HUES6 (cell line): ENCODE data around the gene MYOD1.

ENCODE experiments used
- H3K27ac ChIP-seq: 2 replicates; pipeline ENCODE4 v1.7.0; 2013; ENCODE audit warnings: low read depth, mild to moderate bottlenecking, low read length, inconsistent platforms
- H3K27me3 ChIP-seq: 2 replicates; pipeline ENCODE4 v1.6.1; 2013; ENCODE audit warnings: low read length; ENCODE audit not compliant: control insufficient read depth, insufficient read depth
- H3K36me3 ChIP-seq: 2 replicates; pipeline ENCODE4 v1.6.1; 2013; ENCODE audit warnings: low read length; ENCODE audit not compliant: control insufficient read depth, insufficient read depth
- H3K4me1 ChIP-seq: 2 replicates; pipeline ENCODE4 v1.6.1; 2013; ENCODE audit warnings: low read length; ENCODE audit not compliant: control insufficient read depth, insufficient read depth
- H3K4me3 ChIP-seq: 2 replicates; pipeline ENCODE4 v1.5.1; 2013; ENCODE audit warnings: low read depth, low read length
- H3K9ac ChIP-seq: one replicate; pipeline ENCODE4 v1.6.1; 2013; ENCODE audit warnings: mild to moderate bottlenecking, low read length
- H3K9me3 ChIP-seq: 2 replicates; pipeline ENCODE4 v1.6.1; 2013; ENCODE audit warnings: low read depth, low read length; ENCODE audit not compliant: control insufficient read depth, insufficient read depth

The MYOD1 gene

DNA sequence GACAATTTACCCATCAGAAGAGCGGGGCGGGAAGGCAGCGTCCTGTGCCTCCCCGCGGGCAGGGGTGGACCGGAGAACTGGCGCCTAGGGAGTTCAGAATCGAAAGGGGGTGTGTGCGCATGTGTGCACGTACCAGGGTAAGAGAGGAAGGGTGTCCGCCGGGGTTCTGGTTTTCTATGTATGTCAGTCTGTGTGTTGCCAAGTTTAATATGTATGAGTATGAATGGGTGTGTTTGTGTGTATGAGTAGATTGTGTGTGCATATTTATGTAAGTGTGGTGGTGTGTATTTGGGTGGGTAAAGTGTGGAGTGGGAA, 17.2 kb downstream of the MYOD1 start:
- H3K9me3 ChIP-seq = no peaks in the 10 kb centered on the region
- H3K4me3 ChIP-seq = no peak overlapping the region
- H3K36me3 ChIP-seq = no peaks in the 10 kb centered on the region
- peaks cover 92% of the 10 kb centered on the region for H3K27me3 ChIP-seq
- peaks cover 10% of the 10 kb centered on the region for H3K4me1 ChIP-seq
- H3K9ac ChIP-seq = no peak overlapping the region
- H3K27ac ChIP-seq = no peak overlapping the region

DNA sequence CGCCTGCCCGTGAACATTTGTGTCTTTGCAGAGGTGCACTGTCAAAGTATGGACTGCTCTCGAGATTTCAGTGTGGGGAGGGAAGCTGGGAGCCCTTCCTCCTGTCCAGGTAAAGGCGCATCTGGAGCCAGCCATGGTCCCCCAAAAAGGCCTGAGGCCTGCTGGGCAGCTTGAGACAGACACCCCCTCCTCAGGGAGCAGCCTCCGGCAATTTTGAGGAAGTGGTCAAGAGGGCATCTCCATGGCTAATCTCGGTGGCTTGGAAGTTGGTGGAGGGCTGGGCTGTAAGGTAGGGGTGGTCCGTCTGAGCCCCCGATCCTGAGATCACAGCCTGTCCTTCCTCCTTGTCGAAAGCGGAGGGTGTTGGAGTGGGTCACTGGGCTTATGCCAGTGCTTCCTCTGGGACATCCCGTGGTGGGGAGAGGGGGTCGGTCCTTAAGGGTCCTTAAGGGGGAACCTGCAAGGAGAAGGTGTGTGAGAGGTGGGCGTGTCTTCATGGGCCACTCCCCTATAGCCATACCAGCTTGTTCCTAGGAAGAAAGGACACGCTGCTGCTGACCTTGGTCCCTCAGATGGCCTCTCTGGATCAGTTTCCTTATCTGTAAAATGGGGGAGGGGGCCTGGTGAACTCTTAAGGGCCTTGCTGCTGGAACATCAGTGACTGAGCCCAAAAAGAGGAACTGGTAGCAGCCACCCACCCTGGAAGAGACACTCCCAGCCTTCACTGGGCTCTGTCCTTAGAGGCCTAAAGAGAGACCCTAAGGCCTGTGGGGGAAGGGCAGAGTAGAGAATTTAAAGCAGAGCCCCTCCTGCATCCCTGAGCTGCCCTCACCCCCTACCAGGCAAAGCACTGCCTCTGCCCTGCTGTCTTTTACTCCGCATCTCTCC, 17.8 kb downstream of the MYOD1 start:
- peaks cover 10% of the 10 kb centered on the region for H3K4me1 ChIP-seq
- H3K9ac ChIP-seq = no peak overlapping the region
- H3K27me3 ChIP-seq = peaks cover 86% of the 10 kb centered on the region
- H3K27ac ChIP-seq = no peak overlapping the region
- no peaks in the 10 kb centered on the region for H3K9me3 ChIP-seq
- H3K4me3 ChIP-seq = no peak overlapping the region
- no peaks in the 10 kb centered on the region for H3K36me3 ChIP-seq

DNA sequence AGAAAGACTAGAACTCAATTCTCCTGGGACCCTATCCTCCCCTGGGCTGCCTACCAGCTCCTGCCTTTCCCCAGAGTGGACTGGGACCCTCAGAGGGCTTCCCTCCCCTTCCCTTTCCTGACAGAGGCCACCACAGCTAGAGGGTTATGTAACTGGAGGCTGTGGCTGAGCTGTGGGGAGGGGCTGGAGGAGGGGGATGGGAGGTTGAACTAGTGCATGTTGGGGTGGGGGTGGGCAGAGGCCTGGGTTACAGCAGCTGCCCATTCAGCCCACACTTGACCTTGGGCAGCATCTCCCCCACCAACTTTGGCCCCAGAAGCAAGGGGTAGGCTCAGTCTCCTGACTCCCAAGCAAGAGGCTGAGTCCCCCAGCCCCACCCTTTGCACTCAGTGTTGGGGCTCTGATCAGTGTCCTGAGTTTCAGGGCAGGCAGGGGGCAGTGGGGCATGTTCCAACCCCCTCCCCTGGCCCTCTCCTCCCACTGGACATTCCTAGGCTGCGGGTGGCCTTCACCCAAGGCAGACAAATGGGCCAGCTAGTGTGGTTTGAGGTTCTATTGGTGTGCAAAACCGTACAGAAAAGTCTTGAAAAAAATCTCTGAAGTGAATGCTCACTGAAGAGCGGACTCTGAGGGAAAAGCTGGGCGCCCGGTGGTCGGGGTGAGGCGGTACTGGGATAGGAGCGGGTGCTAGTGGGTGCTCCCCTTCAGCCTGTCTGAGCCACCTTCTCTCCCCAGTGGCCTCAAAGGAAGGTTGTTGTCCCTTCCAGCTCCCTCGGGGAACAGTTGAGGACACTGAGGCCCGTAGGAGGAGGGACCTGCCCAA, 19.0 kb downstream of the MYOD1 start:
- Histone ChIP-seq H3K27me3 (peaks cover 77% of the 10 kb centered on the region), H3K4me3 (no peak overlapping the region), H3K9ac (no peak overlapping the region), H3K4me1 (peaks cover 10% of the 10 kb centered on the region), H3K9me3 (no peaks in the 10 kb centered on the region), H3K36me3 (no peaks in the 10 kb centered on the region), H3K27ac (no peak overlapping the region)

DNA sequence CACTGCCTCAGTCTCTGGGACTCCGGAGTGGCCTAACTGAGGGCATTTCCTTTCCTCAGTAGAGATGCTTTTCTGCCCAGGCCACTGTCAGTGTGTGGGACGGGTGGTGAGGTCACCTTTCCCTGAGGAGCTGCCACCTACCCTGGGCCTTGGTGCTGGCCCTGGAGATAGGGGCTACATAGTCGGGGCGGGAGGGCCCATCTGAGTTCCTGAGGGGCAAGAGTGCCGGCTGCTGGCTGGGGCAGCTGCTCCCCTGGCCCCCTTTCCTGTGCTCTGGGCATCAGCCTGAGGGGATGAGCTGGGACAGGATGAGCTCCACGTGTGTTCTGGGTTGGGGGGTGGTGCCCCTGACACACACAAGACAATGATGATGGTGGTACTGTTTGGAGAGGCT, 20.6 kb downstream of the MYOD1 start:
- peaks cover 74% of the 10 kb centered on the region for H3K27me3 ChIP-seq
- H3K27ac ChIP-seq = no peak overlapping the region
- no peaks in the 10 kb centered on the region for H3K9me3 ChIP-seq
- H3K36me3 ChIP-seq = no peaks in the 10 kb centered on the region
- H3K4me1 ChIP-seq = peaks cover 10% of the 10 kb centered on the region
- H3K4me3 ChIP-seq = no peak overlapping the region
- no peak overlapping the region for H3K9ac ChIP-seq

DNA sequence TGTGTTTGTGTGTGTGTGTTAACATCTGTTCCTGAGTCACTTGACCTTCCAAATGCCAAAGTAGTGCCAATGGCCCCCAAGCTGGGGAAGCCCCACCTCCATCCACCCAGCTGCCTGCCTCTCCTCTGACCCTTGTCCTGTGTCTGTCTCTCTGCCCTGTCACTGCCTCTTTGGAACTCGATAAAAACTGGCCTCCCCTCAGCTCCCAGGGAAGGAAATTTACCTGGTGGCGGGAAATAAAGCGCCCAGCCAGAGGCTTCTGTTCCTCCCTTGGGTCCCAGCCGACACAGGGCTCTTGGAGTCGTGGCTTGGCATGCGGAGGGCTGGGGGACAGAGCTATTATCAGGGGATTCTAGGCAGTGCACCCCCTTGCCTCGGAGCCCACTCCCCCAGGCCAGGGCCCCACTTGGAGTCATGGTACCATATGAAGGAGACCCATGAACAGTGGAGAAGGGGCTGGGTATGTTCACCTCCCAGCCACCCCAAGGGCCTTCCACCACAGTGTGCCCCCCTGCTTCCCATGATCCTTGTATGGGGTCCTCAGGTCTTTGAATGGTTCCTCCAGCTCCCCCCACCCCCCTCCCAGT, 21.4 kb downstream of the MYOD1 start:
- Histone ChIP-seq H3K27ac (no peak overlapping the region), H3K27me3 (peaks cover 66% of the 10 kb centered on the region), H3K9ac (no peak overlapping the region), H3K9me3 (no peaks in the 10 kb centered on the region), H3K36me3 (no peaks in the 10 kb centered on the region), H3K4me1 (peaks cover 10% of the 10 kb centered on the region), H3K4me3 (no peak overlapping the region)

DNA sequence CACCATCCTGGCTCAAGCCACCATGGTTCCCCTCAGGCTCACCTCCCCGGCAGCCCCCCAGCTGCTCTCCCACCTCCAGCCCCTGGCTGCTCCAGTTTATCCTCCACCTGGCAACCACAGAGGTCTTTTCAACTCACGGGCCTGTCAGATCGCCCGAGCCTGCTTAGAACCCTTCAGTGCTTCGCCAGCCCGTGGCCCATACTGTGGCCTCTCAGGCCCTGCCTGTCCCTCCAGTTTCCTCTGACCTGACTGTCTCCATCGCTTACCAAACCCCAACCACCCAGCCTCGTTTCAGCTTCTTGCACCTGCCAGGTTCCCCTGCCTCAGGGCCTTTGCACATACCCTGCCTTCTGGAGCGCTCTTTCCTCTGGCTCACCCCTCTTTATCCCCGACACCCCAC, 22.1 kb downstream of the MYOD1 start:
- no peak overlapping the region for H3K4me3 ChIP-seq
- H3K27me3 ChIP-seq = peaks cover 58% of the 10 kb centered on the region
- peaks cover 6% of the 10 kb centered on the region for H3K4me1 ChIP-seq
- no peak overlapping the region for H3K27ac ChIP-seq
- H3K9ac ChIP-seq = no peak overlapping the region
- H3K9me3 ChIP-seq = no peaks in the 10 kb centered on the region
- no peaks in the 10 kb centered on the region for H3K36me3 ChIP-seq

DNA sequence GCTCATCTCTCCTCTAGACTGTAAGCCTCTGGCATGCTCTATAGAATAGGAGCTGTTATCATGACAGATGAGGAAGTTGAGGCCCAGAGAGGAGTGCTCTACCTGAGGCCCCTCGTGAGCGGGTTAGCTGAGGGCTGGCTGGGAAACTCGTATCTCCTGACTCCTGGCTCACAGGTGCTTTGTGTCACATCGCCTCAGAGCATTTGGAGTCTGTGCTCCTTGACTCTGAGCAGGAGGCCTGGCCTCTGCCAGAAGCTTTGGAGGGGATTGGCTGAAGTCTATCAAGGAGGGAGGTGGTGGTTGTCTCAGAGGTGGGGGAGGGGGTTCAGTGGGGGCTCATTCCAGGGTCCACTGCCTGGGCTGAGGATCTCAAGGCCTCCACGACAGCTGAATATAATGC, 22.6 kb downstream of the MYOD1 start:
- H3K27me3 ChIP-seq = peaks cover 53% of the 10 kb centered on the region
- no peaks in the 10 kb centered on the region for H3K36me3 ChIP-seq
- no peak overlapping the region for H3K9ac ChIP-seq
- peaks cover 6% of the 10 kb centered on the region for H3K4me1 ChIP-seq
- no peaks in the 10 kb centered on the region for H3K9me3 ChIP-seq
- no peak overlapping the region for H3K27ac ChIP-seq
- no peak overlapping the region for H3K4me3 ChIP-seq

DNA sequence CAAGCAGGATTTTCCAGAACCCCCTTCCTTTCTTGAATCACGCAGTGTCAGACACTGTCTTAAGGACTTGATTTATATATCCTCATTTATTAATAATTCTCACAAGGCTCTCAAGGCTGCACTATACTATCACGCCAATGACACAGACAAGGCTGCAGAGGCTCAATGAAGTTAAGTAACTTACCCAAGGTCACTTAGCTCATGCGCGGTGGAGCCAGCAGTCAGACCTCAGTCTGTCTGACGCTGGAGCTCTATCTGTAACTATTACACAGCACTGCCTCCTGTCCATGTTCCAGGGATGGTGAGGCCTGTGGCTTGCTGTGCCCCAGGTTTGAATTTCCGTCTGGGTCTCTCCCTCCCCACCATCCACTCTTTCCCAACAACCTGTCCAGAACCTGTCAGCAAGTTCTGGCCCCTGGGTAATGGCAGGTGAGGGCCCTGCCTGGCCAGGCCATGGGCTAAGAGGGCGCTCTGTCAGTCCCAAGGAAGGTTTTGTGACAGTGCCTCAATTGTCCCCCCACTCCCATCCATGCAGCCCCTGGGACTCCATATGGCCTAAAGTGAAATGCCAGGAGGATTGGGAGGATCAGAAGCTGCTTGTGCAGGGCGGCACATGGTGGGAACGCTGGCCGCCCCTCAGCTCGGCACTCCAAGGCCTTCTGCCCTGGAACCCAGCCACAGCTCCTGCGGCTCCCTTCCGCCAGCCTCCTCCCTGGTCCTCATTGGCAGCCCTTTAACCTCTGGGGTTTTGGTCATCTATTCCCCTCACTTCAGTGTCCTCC, 23.8 kb downstream of the MYOD1 start:
- Histone ChIP-seq H3K27ac (no peak overlapping the region), H3K4me1 (peaks cover 6% of the 10 kb centered on the region), H3K9me3 (no peaks in the 10 kb centered on the region), H3K36me3 (no peaks in the 10 kb centered on the region), H3K9ac (no peak overlapping the region), H3K4me3 (no peak overlapping the region), H3K27me3 (peaks cover 41% of the 10 kb centered on the region)

DNA sequence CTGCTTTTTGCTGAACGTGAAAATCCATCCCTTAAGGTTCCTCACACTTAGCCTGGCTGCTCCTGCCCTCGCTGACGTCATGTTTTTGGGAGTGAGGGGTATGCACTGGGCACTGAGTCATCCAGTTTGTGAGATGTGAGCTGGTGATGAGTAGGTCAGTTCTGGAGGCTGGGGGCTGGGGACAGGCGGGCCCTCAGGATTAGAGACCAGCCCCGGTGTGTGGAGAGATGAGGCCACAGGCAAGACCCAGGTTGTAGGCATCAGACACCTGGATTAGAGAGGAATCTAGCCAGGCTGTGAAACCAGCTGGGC, 24.4 kb downstream of the MYOD1 start:
- no peak overlapping the region for H3K9ac ChIP-seq
- no peak overlapping the region for H3K4me3 ChIP-seq
- no peaks in the 10 kb centered on the region for H3K36me3 ChIP-seq
- H3K27me3 ChIP-seq = peaks cover 35% of the 10 kb centered on the region
- no peaks in the 10 kb centered on the region for H3K9me3 ChIP-seq
- H3K27ac ChIP-seq = no peak overlapping the region
- H3K4me1 ChIP-seq = peaks cover under 1% of the 10 kb centered on the region

DNA sequence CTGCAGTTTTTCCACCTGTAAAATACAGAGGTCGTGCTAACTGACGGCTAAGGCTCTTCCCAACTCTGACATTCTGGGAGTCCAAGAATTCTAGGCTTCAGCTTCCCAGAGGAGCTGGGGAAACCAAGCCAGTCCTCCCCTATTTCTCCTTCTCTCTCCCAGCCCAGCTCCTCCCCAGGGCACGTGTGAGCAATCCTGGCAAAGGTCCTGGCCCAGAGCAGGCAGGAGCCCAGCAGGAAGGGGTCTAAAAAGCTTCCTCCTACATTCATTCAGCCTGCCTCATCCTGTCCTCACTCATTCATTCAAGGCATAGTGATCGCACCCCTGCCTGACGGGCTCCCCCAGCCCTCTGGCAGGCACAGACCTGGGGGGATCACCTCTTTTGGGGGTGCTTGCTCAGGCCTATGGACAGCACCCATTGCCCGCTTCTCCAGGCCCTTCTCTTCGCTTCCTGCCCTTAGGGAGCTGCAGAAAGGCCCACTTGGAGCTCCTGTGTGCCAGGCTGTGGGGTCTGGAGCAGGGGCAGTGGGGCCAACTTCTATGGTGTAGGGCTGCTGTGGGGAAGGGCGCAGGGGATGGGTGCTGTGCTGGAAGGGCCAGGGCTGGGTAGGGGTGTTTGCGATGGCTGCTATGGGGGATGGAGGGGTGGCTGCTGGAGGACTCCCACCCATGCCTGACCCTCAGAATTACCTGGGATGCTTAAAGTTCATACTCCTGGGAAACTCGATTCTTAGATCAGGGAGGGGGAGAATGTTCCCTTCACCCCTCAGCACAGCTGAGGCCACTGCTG, 25.0 kb downstream of the MYOD1 start:
- Histone ChIP-seq H3K4me1 (no peaks in the 10 kb centered on the region), H3K27ac (no peak overlapping the region), H3K9ac (no peak overlapping the region), H3K36me3 (no peaks in the 10 kb centered on the region), H3K4me3 (no peak overlapping the region), H3K27me3 (peaks cover 30% of the 10 kb centered on the region), H3K9me3 (no peaks in the 10 kb centered on the region)
